GM06990 (cell line): ENCODE data around the gene DPH2.
A peak's percentile ranks its signal among the peaks of the same experiment; 100 is the strongest.

Source experiments
- DNase-seq: peaks from one replicate; pipeline ENCODE4 v3.0.0-alpha.2; 2011; ENCODE audit not compliant: insufficient read length; ENCODE audit errors: extremely low read depth
- H3K27me3 ChIP-seq: replicated peaks from 2 replicates; pipeline ENCODE4 v1.6.0; 2011; ENCODE audit warnings: low read length; ENCODE audit not compliant: control insufficient read depth, insufficient read depth
- H3K36me3 ChIP-seq: 2 replicates; pipeline ENCODE4 v1.5.1; 2011; ENCODE audit warnings: low read length; ENCODE audit not compliant: control insufficient read depth, insufficient read depth
- H3K4me3 ChIP-seq: replicated peaks from 2 replicates; pipeline ENCODE4 v1.5.1; 2011; ENCODE audit warnings: low read depth, mild to moderate bottlenecking, control low read depth, low read length
- TF ChIP-seq, protein P1 (sequence below): IDR thresholded peaks from 2 replicates; pipeline ENCODE4 v1.5.1; 2011; ENCODE audit warnings: low read length, control low read depth, mild to moderate bottlenecking, inconsistent platforms; ENCODE audit not compliant: insufficient read depth, poor library complexity, severe bottlenecking

The DPH2 gene

GRCh38 chr1:43977376-43978263 lies 7.8 kb downstream of the DPH2 start:
- no peak for DNase-seq
- peaks cover 15% of the 10 kb centered on the region for H3K36me3 ChIP-seq
- no peak overlapping the region for H3K4me3 ChIP-seq
- H3K27me3 ChIP-seq: no peaks in the 10 kb centered on the region
- TF ChIP-seq, protein P1, sequence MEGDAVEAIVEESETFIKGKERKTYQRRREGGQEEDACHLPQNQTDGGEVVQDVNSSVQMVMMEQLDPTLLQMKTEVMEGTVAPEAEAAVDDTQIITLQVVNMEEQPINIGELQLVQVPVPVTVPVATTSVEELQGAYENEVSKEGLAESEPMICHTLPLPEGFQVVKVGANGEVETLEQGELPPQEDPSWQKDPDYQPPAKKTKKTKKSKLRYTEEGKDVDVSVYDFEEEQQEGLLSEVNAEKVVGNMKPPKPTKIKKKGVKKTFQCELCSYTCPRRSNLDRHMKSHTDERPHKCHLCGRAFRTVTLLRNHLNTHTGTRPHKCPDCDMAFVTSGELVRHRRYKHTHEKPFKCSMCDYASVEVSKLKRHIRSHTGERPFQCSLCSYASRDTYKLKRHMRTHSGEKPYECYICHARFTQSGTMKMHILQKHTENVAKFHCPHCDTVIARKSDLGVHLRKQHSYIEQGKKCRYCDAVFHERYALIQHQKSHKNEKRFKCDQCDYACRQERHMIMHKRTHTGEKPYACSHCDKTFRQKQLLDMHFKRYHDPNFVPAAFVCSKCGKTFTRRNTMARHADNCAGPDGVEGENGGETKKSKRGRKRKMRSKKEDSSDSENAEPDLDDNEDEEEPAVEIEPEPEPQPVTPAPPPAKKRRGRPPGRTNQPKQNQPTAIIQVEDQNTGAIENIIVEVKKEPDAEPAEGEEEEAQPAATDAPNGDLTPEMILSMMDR: no peak

- DNase-seq: no peak
- TF ChIP-seq, protein P1: no peak
- H3K36me3 ChIP-seq: peaks cover 15% of the 10 kb centered on the region
- H3K27me3 ChIP-seq: no peaks in the 10 kb centered on the region
- H3K4me3 ChIP-seq: peak overlapping the region; percentile 70
These were observed 8.4 kb downstream of the DPH2 start for GRCh38 chr1:43978264-43978550.

GRCh38 chr1:43978551-43979260 lies 8.9 kb downstream of the DPH2 start, which contains the start of gene B4GALT2:
TSS of gene B4GALT2 (plus strand) at chr1:43979210. CDS start at chr1:43981161, 1,951 bp downstream.
- DNase-seq: peak; percentile 64
- H3K27me3 ChIP-seq: no peaks in the 10 kb centered on the region
- H3K4me3 ChIP-seq: peak within 1 kb of the TSS; percentile 70
- TF ChIP-seq, protein P1: no peak
- H3K36me3 ChIP-seq: peaks cover 15% of the 10 kb centered on the region

GRCh38 chr1:43979261-43979527 lies 9.4 kb downstream of the DPH2 start:
- TF ChIP-seq, protein P1: no peak
- Histone ChIP-seq H3K36me3 (peaks cover 15% of the 10 kb centered on the region), H3K4me3 (peak overlapping the region; percentile 70), H3K27me3 (no peaks in the 10 kb centered on the region)
- no peak for DNase-seq

DNA sequence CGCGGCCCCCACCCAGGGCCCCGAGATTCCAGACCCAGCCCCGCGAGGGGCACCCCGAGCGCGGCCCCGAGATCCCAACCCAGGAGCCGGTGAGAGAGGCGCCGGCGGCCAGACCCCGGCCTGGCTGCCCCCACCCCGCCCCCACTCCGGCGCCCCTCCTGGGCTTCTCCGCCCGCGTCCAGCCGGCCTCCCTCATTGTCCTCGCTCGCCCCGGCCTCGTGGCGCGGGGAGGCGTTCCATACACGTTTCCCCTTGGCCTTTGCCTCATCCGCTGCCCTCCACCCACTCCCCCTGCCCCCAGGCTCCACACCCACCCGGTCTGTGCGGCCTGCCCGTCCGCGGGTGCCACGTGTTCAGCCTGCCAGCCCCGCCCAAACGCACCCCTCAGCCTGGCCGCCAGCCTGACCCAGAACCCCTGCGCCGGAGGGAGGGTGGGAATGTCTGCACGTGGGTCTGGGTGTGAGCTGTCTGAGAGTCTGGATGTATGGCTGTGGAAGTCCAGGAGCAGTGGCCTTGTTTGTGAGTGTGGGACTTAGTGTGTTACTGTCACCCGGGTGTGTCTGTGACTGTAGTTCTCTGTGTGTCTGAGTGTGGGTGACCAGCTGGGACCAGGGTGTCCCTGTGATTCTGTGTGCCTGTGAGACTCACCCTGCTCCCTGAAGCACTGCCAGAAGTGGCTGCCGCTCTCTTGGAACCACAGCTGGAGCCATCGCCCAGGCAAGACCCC lies 9.9 kb downstream of the DPH2 start:
- Histone ChIP-seq H3K27me3 (no peaks in the 10 kb centered on the region), H3K36me3 (peaks cover 15% of the 10 kb centered on the region), H3K4me3 (peak overlapping the region; percentile 70)
- DNase-seq: peak; percentile 64
- TF ChIP-seq, protein P1: no peak
